Right atrium auricular region (tissue), 2 donors: ENCODE results near the gene CPSF4. TPM values are rescaled to one million over a fixed set of nuclear protein-coding genes. Genes with fewer than 3 reads are reported as not detected.

Experiments
- DNase-seq: peaks from one replicate; pipeline ENCODE4 v3.0.0-alpha.2; 2019; ENCODE audit warnings: low spot score
- H3K27ac ChIP-seq, 2 donors: fragments of 200-600 bp; sonication (generic); 1 replicate in 1 of 2; 2 replicates in 1 of 2; pipeline ENCODE4 v1.5.1; 2016 to 2019
- H3K27me3 ChIP-seq, 2 donors: fragments of 200-600 bp; sonication (generic); one replicate each; pipeline versions ENCODE4 v1.5.1 to v1.6.0; 2017 to 2019
- H3K36me3 ChIP-seq: fragments of 200-600 bp; sonication (generic); one replicate; pipeline ENCODE4 v1.5.1; 2016
- H3K4me1 ChIP-seq, 2 donors: fragments of 200-600 bp; sonication (generic); one replicate each; pipeline versions ENCODE4 v1.5.1 to v1.6.0; 2017 to 2019
- H3K4me3 ChIP-seq, 2 donors: fragments of 200-600 bp; sonication (generic); 1 replicate in 1 of 2; 2 replicates in 1 of 2; pipeline ENCODE4 v1.5.1; 2017 to 2019; ENCODE audit warnings: mild to moderate bottlenecking in 1 of 2, moderate library complexity in 1 of 2
- H3K9me3 ChIP-seq, 2 donors: fragments of 200-600 bp; sonication (generic); one replicate each; pipeline ENCODE4 v1.5.1; 2019
- CTCF ChIP-seq, 2 donors: fragments of 200-600 bp; sonication (generic); IDR thresholded peaks; one replicate each; pipeline ENCODE4 v1.5.1; 2019; ENCODE audit warnings: antibody characterized with exemption in 2 of 2
- total RNA-seq, 2 donors: library from RNA; depleted of rRNA; stranded (reverse); fragments of >200 nt; gene quantifications; one replicate each; pipeline ENCODE4 v1.1.0, GENCODE V29; 2016

The CPSF4 gene
- total RNA-seq, 2 donors from 2014 or later = 12.4 to 18.8 TPM

DNA sequence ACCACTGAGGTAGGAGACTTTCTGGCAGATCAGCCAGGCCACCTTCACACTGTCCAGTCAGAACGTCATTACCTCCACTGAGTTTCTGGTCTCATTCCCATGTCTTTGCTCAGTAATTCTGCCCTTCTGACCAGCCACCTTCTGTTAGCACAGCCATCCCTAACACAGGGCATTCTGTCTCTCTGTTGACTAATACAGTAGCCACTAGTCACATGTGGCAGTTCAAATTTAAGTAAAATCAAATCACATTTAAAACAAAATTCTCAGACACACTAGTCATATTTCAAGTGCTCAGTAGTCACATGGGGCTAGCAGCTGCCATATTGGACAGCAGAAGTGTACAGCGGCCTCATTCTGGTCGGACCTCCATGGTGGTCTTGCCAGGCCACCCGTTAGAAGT is 7.4 kb downstream of the CPSF4 start:
- peaks cover 71% of the 10 kb centered on the region for H3K36me3 ChIP-seq
- no peak overlapping the region for H3K4me3 ChIP-seq
- H3K27ac ChIP-seq = no peak overlapping the region
- H3K27me3 ChIP-seq = no peaks in the 10 kb centered on the region
- H3K9me3 ChIP-seq = no peaks in the 10 kb centered on the region
- TF ChIP-seq CTCF (IDR thresholded peaks at IDR 0.05) = no peak
- DNase-seq = no peak
- peaks cover 0 to 11% of the 10 kb centered on the region in 2 donors for H3K4me1 ChIP-seq

GRCh38 chr7:99447943-99448342 is 9.2 kb downstream of the CPSF4 start:
- Histone ChIP-seq H3K4me1 (peaks cover 0 to 9% of the 10 kb centered on the region in 2 donors), H3K27me3 (no peaks in the 10 kb centered on the region), H3K36me3 (peaks cover 79% of the 10 kb centered on the region), H3K9me3 (no peaks in the 10 kb centered on the region), H3K27ac (no peak overlapping the region), H3K4me3 (no peak overlapping the region)
- DNase-seq = no peak
- TF ChIP-seq CTCF (IDR thresholded peaks at IDR 0.05) = peak in 1 of 2 donors; percentile 10

DNA sequence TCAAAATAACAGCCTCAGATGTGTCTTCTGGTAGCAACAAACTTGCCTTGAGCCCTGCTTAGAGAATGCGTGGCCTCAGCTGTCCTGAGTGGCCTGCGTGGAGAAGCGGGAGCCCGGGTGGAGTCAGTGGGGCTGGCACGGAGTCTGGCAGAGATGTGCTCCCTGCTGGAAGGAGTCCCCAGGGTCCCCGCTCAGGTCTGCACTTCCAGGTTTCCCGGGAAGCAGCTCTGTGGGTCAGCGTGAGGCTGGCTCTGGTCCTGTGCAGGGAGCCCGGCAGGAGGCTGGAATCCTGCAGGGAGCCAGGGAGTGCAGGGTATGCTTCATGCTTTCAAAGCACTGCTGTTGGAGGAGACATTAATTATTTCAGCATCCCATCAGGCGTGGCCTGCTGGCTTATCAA is 10.1 kb downstream of the CPSF4 start:
- no peaks in the 10 kb centered on the region for H3K9me3 ChIP-seq
- H3K4me3 ChIP-seq = no peak overlapping the region
- no peak for DNase-seq
- no peak overlapping the region for H3K27ac ChIP-seq
- H3K4me1 ChIP-seq = peaks cover 0 to 13% of the 10 kb centered on the region in 2 donors
- peaks cover 81% of the 10 kb centered on the region for H3K36me3 ChIP-seq
- TF ChIP-seq CTCF (IDR thresholded peaks at IDR 0.05) = no peak
- H3K27me3 ChIP-seq = no peaks in the 10 kb centered on the region

DNA sequence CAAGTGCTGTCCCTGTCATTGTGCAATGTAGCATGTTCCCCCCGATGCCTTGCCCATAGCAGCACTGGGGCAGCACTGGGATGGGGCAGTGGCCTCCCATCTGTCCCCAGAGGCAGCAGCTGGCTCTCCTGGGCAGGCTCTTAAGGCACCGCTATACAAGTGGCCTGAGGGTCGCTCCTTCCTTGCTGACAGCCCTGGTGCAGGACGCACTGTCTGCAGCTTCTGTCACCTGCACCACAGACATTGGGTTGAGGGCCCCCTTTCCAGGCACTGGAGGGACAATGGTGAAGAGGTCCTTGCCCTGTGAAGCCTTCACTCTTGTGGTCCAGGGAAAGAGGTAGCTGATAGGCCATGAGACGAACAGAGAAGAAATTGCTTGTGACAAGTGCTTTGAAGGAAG is 10.6 kb downstream of the CPSF4 start:
- TF ChIP-seq CTCF (IDR thresholded peaks at IDR 0.05) = no peak
- H3K36me3 ChIP-seq = peaks cover 82% of the 10 kb centered on the region
- DNase-seq = no peak
- no peaks in the 10 kb centered on the region for H3K27me3 ChIP-seq
- no peaks in the 10 kb centered on the region for H3K9me3 ChIP-seq
- H3K4me1 ChIP-seq = peaks cover 0 to 13% of the 10 kb centered on the region in 2 donors
- no peak overlapping the region for H3K4me3 ChIP-seq
- H3K27ac ChIP-seq = no peak overlapping the region

- H3K27me3 ChIP-seq = no peaks in the 10 kb centered on the region
- H3K36me3 ChIP-seq = peaks cover 61% of the 10 kb centered on the region
- H3K4me1 ChIP-seq = peaks cover 0 to 21% of the 10 kb centered on the region in 2 donors
- H3K9me3 ChIP-seq = no peaks in the 10 kb centered on the region
- H3K27ac ChIP-seq = peak overlapping the region in 1 of 2 donors; percentile 56
- no peak for DNase-seq
- H3K4me3 ChIP-seq = no peak overlapping the region
- no peak for TF ChIP-seq CTCF (IDR thresholded peaks at IDR 0.05)
Observed at GRCh38 chr7:99451936-99452335, 13.2 kb downstream of the CPSF4 start.

DNA sequence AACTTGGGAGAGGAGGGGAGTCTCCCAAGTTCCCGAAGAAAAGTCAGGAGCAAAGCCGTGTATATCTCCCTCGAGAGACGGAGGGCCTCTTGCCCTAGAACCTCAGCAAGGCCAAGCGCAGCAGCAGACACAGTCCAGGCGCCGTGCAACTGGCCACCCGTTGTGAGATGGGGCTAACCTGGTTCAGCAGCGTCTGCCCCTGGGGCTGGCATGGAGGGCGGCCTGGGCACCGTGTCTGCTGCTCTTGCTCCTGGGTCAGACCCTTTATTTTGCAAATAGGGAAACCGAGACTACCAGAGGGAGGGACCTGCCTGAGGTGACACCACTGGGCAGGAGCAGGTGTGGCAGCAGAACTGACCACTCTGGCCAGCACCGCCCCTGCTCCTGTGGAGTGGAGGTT is 13.8 kb downstream of the CPSF4 start:
- peaks cover 61% of the 10 kb centered on the region for H3K36me3 ChIP-seq
- peak overlapping the region in 1 of 2 donors; percentile 56 for H3K27ac ChIP-seq

More for the DNA sequence above, 13.8 kb downstream of the CPSF4 start:
- Histone ChIP-seq H3K4me3 (no peak overlapping the region), H3K27me3 (no peaks in the 10 kb centered on the region), H3K9me3 (no peaks in the 10 kb centered on the region), H3K4me1 (peaks cover 0 to 21% of the 10 kb centered on the region in 2 donors)
- no peak for TF ChIP-seq CTCF (IDR thresholded peaks at IDR 0.05)
- no peak for DNase-seq
